Myocyte (in vitro differentiated cells): Measurements from ENCODE around the gene NCOA1. TPM values are rescaled to one million over a fixed set of nuclear protein-coding genes. Genes with fewer than 3 reads are reported as not detected.

ENCODE experiments used
- DNase-seq: peaks from one replicate; pipeline ENCODE4 v3.0.0-alpha.2; 2012; ENCODE audit warnings: low read depth
- total RNA-seq: library from RNA; depleted of rRNA; stranded (reverse); fragments of >200 nt; gene quantifications from 2 replicates; pipeline ENCODE4 v1.2.3, GENCODE V29; 2014

NCOA1 gene
- total RNA-seq, 1 donor from 2014 or later = 49.2 TPM

DNA sequence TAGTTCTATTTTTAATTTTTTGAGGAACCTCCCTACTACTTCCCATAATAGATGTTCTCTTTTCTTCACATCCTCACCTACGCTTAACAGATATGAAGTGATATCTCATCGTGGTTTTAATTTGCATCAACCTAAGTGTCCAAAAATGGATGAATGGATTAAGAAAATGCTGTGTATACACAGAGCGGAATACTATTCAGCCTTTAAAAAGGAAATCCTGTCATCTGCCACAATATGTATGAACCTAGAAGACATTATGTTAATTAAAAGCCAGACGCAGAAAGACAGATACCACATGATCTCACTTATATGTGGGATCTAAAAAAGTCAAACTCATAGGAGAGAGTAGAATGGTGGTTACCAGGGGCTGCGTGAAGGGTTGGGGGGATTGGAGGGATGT, 189.1 kb downstream of the NCOA1 start:
- DNase-seq = no peak

- DNase-seq = peak; percentile 26
Measured at GRCh38 chr2:24682304-24682703, 191.2 kb downstream of the NCOA1 start.

DNA sequence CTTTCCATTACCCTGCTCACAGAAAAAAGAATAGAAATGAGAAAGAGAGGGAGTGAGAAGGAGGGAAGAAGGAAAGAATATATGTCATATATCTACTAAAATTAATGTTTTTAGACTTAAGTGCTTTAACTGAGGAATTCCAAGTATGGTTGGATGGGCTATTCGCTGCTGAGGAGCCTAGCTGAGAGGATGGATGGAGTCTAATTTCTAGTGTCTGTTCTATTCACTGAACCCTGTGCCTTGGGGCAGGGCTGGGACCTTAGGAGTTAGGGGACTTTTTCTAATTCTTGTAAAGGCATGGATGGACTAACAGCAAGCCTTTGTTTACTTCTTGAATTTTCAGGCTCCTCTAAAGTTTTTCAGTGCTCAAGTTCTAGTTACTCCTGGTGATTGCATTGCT, 192.4 kb downstream of the NCOA1 start:
- no peak for DNase-seq

DNA sequence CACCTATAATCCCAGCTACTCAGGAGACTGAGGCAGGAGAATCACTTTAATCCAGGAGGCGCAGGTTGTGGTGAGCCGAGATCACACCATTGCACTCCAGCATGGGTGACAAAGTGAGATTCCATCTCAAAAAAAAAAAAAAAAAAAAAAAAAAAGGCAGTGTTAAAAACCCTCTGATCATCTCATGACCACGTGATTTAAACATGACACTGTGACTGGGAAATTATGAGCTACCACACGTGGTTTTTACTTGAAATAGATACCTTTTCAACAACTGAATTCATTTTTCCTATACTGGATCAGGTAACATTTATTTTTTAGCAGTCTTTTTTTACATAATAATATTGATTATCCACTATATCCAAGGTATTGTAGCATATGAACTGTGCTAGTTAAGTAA, 199.5 kb downstream of the NCOA1 start:
- DNase-seq = no peak

- DNase-seq = no peak
Measured at GRCh38 chr2:24691806-24692205, 200.8 kb downstream of the NCOA1 start.

GRCh38 chr2:24697792-24698191, 206.7 kb downstream of the NCOA1 start:
- no peak for DNase-seq

DNA sequence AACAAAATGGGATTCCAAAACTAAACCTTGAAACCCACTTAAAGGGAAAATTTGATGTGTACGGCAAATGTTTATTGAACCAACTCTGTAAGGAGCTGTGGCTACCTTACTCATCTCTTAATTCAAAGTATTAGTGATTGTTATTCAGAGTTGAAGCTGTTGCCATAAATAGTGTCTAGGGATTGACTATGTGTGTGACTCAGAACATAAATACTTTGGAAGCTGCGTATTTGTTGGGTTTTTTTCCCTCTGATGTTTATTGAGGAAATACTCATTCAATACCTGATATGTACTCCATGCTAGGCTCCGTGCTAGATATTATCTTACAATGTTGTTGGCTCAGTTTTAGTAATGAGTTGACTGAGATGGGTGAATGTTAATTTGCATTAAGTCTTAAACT, 211.7 kb downstream of the NCOA1 start:
- peak; percentile 71 for DNase-seq

DNA sequence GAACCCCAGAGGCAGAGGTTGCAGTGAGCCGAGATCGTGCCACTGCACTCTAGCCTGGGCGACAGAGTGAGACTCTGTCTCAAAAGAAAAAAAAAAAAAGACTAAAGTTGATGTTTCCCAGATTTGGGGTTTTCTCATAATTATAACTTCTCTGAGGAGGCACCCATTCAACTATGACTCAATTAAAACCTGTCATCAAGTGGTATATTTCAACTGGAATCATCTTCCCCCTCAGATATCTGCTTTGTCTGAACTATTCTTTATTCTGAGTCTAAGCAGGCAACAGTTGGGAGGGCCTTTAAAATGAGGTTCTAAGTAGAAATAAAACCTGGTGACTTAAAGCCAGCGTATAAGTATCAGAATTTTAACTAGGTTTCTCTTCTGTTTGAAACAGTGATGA, 213.6 kb downstream of the NCOA1 start:
- no peak for DNase-seq

- DNase-seq = no peak
Measured at GRCh38 chr2:24707143-24707542, 216.1 kb downstream of the NCOA1 start.

DNA sequence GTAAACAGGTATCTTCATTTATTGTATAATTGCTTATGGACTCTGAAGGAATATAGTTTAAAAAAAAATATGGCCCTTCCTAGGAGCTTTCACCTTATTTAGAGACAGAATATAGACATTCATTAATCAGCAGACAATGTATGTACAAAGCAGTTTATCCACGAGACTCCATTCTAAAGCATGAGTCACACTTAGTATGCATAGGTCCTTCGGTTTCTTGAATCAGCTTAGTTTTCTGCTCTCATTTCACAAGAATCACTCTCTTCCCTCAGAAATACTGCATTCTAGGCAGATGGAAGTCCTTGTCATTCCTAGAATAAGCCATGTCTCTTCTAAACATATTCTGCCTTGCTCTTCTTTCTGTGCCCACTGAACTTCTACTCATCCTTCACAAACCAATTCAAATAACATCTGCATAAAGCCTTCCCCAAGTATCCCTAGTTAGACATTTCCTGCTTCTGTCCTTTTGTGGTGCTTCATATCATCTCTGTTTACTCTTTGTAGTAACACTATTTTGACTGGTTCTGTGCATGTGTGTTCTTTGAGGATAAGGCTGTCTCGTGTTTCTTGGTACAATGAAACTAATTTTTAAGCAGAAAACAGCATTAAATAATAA, 217.6 kb downstream of the NCOA1 start:
- no peak for DNase-seq

DNA sequence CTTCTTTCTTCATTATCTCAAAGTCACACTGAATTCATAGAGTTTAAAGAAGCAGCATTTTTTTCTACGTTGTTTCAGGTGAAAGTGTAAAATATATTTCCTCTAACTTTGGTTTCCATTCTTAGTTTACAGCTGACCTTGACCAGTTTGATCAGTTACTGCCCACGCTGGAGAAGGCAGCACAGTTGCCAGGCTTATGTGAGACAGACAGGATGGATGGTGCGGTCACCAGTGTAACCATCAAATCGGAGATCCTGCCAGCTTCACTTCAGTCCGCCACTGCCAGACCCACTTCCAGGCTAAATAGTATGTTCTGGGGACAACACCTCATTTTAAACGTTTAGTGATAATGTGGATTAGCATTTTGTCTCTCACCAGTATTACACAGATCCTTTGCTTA, 219.8 kb downstream of the NCOA1 start:
- no peak for DNase-seq

DNA sequence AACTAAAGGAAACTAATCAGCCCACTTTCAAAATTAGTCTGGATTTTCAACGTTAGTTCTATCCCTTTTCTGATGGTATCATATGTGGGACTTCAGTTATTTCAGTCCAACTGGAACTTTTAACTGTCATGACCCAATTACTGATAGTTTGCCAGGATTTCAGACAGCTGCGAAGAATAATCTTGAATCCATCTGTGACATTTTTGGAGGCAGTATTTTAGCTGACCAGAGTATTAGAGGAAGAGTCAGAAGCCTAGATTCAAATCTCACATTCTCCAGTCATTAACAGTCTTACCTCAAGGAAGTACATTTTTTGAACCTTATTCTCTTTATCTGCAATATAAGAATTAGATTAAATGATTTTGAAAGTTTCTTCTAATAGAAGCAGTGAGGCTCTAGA, 220.8 kb downstream of the NCOA1 start:
- peak; percentile 70 for DNase-seq

DNA sequence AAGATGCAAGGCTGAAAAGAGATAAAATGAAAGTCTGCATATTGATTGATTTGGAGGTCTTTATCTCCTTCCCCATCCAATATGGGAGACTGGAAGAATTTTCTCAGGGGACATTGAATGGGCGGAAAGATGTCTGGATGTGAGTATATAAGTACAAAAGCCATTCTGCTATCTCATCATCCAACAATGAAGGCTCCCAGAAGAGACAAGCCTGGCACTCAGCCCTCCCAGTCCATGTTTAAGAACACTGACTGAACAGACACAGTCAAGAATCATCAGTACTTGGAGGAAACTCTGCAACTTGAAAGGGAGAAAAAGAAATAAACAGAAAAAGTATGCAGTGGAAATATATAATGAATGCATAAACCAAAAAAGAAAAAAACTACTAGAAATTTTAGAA, 221.2 kb downstream of the NCOA1 start:
- DNase-seq = peak; percentile 30

DNA sequence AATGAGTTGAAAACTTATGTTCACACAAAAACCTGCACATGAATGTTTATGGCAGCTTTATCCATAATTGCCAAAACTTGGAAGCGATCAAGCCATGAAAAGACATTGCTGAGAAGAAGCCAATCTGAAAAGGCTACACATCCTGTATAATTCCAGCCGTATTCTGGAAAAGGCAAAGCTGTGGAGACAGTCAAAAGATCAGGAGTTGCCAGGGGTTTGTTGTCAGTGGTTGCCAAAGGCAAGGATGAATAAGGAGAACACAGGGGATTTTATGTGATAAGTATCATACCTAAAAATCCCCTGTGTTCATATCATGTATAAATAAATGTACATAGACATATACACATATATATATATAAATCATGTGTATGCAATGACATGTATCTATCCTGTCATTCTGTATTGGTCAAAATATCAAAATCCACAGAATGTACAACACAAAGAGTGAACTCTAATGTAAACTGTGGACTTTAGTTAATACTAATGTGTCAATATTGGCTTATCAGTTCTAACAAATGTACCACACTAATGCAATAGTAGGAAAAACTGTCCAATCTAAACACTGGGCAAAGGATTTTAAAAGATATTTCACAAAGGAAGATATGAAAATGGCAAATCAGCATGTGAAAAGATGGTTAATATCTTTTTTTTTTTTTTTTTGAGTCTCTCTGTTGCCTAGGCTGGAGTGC, 226.4 kb downstream of the NCOA1 start:
- DNase-seq = no peak

DNA sequence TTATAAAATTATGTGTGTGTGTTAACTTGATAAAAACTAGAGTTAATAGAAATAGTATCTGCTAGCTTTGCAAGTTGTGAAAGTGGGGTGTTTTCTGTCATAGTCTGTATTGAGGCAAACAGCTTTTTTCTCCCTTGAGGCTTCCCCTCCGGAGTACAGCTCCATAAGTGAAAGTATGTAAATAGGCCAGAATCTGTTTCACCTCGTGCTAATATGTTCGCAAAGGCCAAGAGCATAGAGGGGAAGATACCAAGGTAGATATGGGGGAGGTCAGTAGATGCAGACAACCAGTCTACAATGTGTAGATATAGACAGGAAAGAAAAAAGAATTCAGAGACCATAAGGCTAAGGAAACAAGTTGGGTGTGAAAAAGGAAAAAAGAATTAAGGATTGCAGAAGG, 229.3 kb downstream of the NCOA1 start:
- DNase-seq = no peak

GRCh38 chr2:24721470-24721869, 230.4 kb downstream of the NCOA1 start:
- DNase-seq = peak; percentile 100

GRCh38 chr2:24722141-24722790, 231.2 kb downstream of the NCOA1 start:
- peak; percentile 34 for DNase-seq

DNA sequence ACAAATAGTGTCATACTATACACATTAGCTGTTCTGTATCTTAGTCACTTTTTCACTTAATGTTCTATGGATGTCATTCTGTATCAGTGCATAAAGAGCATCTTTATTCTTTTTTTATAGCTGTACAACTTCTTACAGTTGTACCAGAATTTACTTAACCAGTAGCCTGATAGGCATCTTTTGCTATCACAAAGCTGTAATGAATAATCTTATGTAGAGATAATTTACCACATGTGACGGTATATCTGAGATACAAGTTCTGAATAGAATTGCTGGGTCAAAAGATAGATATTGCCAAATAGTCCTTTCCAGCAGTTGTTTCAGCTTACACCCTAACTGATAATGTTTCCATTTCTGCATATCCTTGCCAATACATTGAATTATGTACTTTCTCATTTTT, 232.1 kb downstream of the NCOA1 start:
- no peak for DNase-seq

- no peak for DNase-seq
Measured at GRCh38 chr2:24723665-24724064, 232.6 kb downstream of the NCOA1 start.

DNA sequence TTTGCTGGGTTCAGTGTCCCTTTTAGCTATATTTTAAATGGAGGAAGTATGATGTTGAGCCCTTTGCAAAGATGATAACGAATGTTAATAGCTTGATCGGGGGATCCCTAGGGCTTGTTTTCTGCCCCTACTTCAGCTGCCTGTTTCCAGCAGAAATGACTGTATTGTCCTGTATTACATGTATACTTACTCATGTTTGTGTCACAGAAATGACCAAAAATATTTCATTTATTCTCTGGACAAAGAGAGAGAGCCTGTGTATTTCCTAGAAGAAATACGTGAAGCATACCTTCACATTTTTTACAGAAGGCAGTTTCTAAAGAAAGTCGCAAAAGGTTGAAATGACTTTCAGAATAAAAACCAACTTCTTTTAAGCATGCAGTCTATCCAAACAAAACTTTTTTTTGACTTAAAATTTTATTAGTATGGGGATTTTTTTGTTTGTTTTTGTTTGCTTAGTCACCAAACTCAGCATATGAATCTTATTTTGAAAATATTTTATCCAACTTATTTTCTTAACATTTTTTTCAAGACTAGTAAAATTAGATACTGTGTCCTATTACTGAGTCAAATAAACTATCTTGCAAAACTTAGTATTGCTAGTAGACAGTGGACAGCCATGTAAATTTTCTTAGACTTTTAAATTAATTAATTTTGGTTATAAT, 233.2 kb downstream of the NCOA1 start:
- DNase-seq = no peak

GRCh38 chr2:24725956-24726355, 234.9 kb downstream of the NCOA1 start:
- DNase-seq = no peak

- no peak for DNase-seq
Measured at GRCh38 chr2:24730481-24730880, 239.4 kb downstream of the NCOA1 start.
